Endothelial cell (in vitro differentiated cells): ENCODE data around the gene TRIAP1. TPM values are rescaled to one million over a fixed set of nuclear protein-coding genes. Genes with fewer than 3 reads are reported as not detected.
"Not testable (repeated sequence)": the region's sequence is repeated elsewhere in the genome, so short reads cannot be mapped to it uniquely, and the experiment has no call there.

Source experiments
- DNase-seq: peaks from one replicate; pipeline ENCODE4 v3.0.0; 2021; ENCODE audit warnings: low spot score
- H3K27ac Mint-ChIP-seq: one replicate; pipeline ENCODE4 v1.8.0; 2021; ENCODE audit warnings: mixed read lengths, inconsistent platforms; ENCODE audit not compliant: unreplicated experiment
- H3K27me3 Mint-ChIP-seq: one replicate; pipeline ENCODE4 v1.8.0; 2021; ENCODE audit warnings: mild to moderate bottlenecking, moderate library complexity, mixed read lengths, inconsistent platforms; ENCODE audit not compliant: unreplicated experiment
- H3K36me3 Mint-ChIP-seq: one replicate; pipeline ENCODE4 v1.8.0; 2021; ENCODE audit warnings: mild to moderate bottlenecking, low read depth, mixed read lengths, inconsistent platforms; ENCODE audit not compliant: unreplicated experiment
- H3K4me1 Mint-ChIP-seq: one replicate; pipeline ENCODE4 v1.8.0; 2021; ENCODE audit warnings: mild to moderate bottlenecking, mixed read lengths, inconsistent platforms; ENCODE audit not compliant: unreplicated experiment
- H3K4me3 Mint-ChIP-seq: one replicate; pipeline ENCODE4 v1.8.0; 2021; ENCODE audit warnings: mild to moderate bottlenecking, mixed read lengths, inconsistent platforms; ENCODE audit not compliant: unreplicated experiment
- H3K9me3 Mint-ChIP-seq: one replicate; pipeline ENCODE4 v1.8.0; 2021; ENCODE audit warnings: mixed read lengths, inconsistent platforms; ENCODE audit not compliant: unreplicated experiment
- CTCF ChIP-seq: fragments of 200-600 bp; sonication (generic); IDR thresholded peaks from one replicate; pipeline ENCODE4 v1.5.0; 2021; ENCODE audit warnings: antibody characterized with exemption; ENCODE audit not compliant: unreplicated experiment
- total RNA-seq: library from RNA; stranded (reverse); fragmentation: NEBNext Ultra II Directional; extraction: Animal tissue kit (Norgen Biotek cat#: 25700); gene quantifications from one replicate; pipeline ENCODE4 v1.2.1, GENCODE V29; 2021; ENCODE audit not compliant: unreplicated experiment

The TRIAP1 gene
- total RNA-seq, 1 donor from 2014 or later: 39.8 TPM

- Mint-ChIP-seq H3K36me3 (peaks cover 11% of the 10 kb centered on the region), H3K4me3 (no peak overlapping the region), H3K27me3 (peaks cover 1% of the 10 kb centered on the region), H3K27ac (no peak overlapping the region), H3K4me1 (no peaks in the 10 kb centered on the region), H3K9me3 (no peaks in the 10 kb centered on the region)
- no peak for DNase-seq
- peak; percentile 39 for TF ChIP-seq CTCF
Measured at GRCh38 chr12:120453977-120454376, 7.8 kb upstream of the TRIAP1 start.

GRCh38 chr12:120453060-120453750 is 7.0 kb upstream of the TRIAP1 start:
- Mint-ChIP-seq H3K27ac (no peak overlapping the region), H3K9me3 (no peaks in the 10 kb centered on the region), H3K4me1 (no peaks in the 10 kb centered on the region), H3K4me3 (no peak overlapping the region), H3K36me3 (peaks cover 7% of the 10 kb centered on the region), H3K27me3 (peaks cover 1% of the 10 kb centered on the region)
- DNase-seq: no peak
- no peak for TF ChIP-seq CTCF

- not testable (repeated sequence) for H3K9me3 Mint-ChIP-seq, H3K27ac Mint-ChIP-seq, H3K4me3 Mint-ChIP-seq, H3K27me3 Mint-ChIP-seq, DNase-seq, H3K36me3 Mint-ChIP-seq, H3K4me1 Mint-ChIP-seq
Measured at GRCh38 chr12:120452524-120452923, 6.3 kb upstream of the TRIAP1 start.

GRCh38 chr12:120447992-120448391 is 1.8 kb upstream of the TRIAP1 start:
- Mint-ChIP-seq H3K4me1 (peaks cover 17% of the 10 kb centered on the region), H3K4me3 (no peak overlapping the region), H3K27me3 (peaks cover 7% of the 10 kb centered on the region), H3K9me3 (no peaks in the 10 kb centered on the region), H3K27ac (no peak overlapping the region), H3K36me3 (peaks cover 15% of the 10 kb centered on the region)
- DNase-seq: no peak
- no peak for TF ChIP-seq CTCF

GRCh38 chr12:120446844-120447178 is 627 bp upstream of the TRIAP1 start:
- H3K4me3 Mint-ChIP-seq: peak overlapping the region; percentile 100
- not testable (repeated sequence) for DNase-seq, H3K9me3 Mint-ChIP-seq, H3K27me3 Mint-ChIP-seq
- H3K36me3 Mint-ChIP-seq: peaks cover 15% of the 10 kb centered on the region
- peak overlapping the region; percentile 64 for H3K27ac Mint-ChIP-seq
- H3K4me1 Mint-ChIP-seq: peaks cover 17% of the 10 kb centered on the region

GRCh38 chr12:120444676-120445075 is 1.5 kb downstream of the TRIAP1 start:
- Mint-ChIP-seq H3K4me3 (peak overlapping the region; percentile 100), H3K27me3 (peaks cover 7% of the 10 kb centered on the region), H3K4me1 (peaks cover 17% of the 10 kb centered on the region), H3K36me3 (peaks cover 19% of the 10 kb centered on the region), H3K27ac (no peak overlapping the region), H3K9me3 (no peaks in the 10 kb centered on the region)
- no peak for TF ChIP-seq CTCF
- no peak for DNase-seq
